ENCODE data around the gene IGFBPL1. TPM values are rescaled to one million over a fixed set of nuclear protein-coding genes. Genes with fewer than 3 reads are reported as not detected.
A peak's percentile ranks its signal among the peaks of the same experiment; 100 is the strongest.

The IGFBPL1 gene
- total and polyA plus RNA-seq, 2 of the 13 experiments (the other 11 are each of a cell fraction or from before 2014, with no cell fraction given): 0.24 TPM; not detected in 1

- TF ChIP-seq HMGXB3 (CRISPR knock-in tag; IDR thresholded peaks at IDR 0.05; ENCODE audit: borderline replicate concordance) (no peak), SNAI1 (CRISPR knock-in tag; IDR thresholded peaks at IDR 0.05; ENCODE audit: borderline replicate concordance) (peak; percentile 12; the same call in 1 of the 2 replicates), ZNF484 (CRISPR knock-in tag; IDR thresholded peaks at IDR 0.05; ENCODE audit: borderline replicate concordance, low read depth) (no peak), DZIP1 (CRISPR knock-in tag; IDR thresholded peaks at IDR 0.05) (no peak), PTBP1 (IDR thresholded peaks at IDR 0.05; ENCODE audit: low read depth, low read length, poor library complexity, severe bottlenecking) (peak; percentile 3), KAT2B (IDR thresholded peaks at IDR 0.05; ENCODE audit: borderline replicate concordance, low read depth, low read length) (no peak), ZC3H4 (CRISPR knock-in tag; IDR thresholded peaks at IDR 0.05; ENCODE audit: borderline replicate concordance) (peak; percentile 14; the same call in 1 of the 2 replicates), NONO (IDR thresholded peaks at IDR 0.05) (no peak), NONO (CRISPR knock-in tag; conservative IDR thresholded peaks at IDR 0.05) (no peak), DR1 (CRISPR knock-in tag; IDR thresholded peaks at IDR 0.05) (no peak), ZBTB40 (IDR thresholded peaks at IDR 0.05) (no peak), ZBTB40 (CRISPR knock-in tag; IDR thresholded peaks at IDR 0.05) (no peak)
These were observed 31.0 kb downstream of the IGFBPL1 start (continued) for GRCh38 chr9:38393128-38393796.

All from HepG2 (cell line).